H9 (cell line): ENCODE data around the gene PNKP. TPM values are rescaled to one million over a fixed set of nuclear protein-coding genes. Genes with fewer than 3 reads are reported as not detected.

Source experiments
- DNase-seq: peaks from one replicate; pipeline ENCODE4 v3.0.0-alpha.2; 2017
- H2AFZ ChIP-seq: one replicate; pipeline ENCODE4 v1.6.1; 2013; ENCODE audit warnings: mild to moderate bottlenecking, low read length, control low read depth, moderate library complexity
- H2AK5ac ChIP-seq: 2 replicates; pipeline ENCODE4 v1.6.1; 2013; ENCODE audit warnings: low read length, control low read depth, mixed read lengths; ENCODE audit not compliant: insufficient read length
- H2BK120ac ChIP-seq: one replicate; pipeline ENCODE4 v1.6.1; 2013; ENCODE audit warnings: low read depth, mild to moderate bottlenecking, low read length, control low read depth, inconsistent platforms; ENCODE audit not compliant: poor library complexity, severe bottlenecking
- H2BK12ac ChIP-seq: 2 replicates; pipeline ENCODE4 v1.6.1; 2013; ENCODE audit warnings: low read length, control low read depth, mixed read lengths, low read depth; ENCODE audit not compliant: insufficient read length
- H2BK15ac ChIP-seq: 2 replicates; pipeline ENCODE4 v1.6.1; 2013; ENCODE audit warnings: low read depth, low read length, control low read depth
- H2BK20ac ChIP-seq: one replicate; pipeline ENCODE4 v1.6.1; 2013; ENCODE audit warnings: low read depth, mild to moderate bottlenecking, low read length, control low read depth, inconsistent platforms; ENCODE audit not compliant: poor library complexity, severe bottlenecking
- H2BK5ac ChIP-seq: 2 replicates; pipeline ENCODE4 v1.6.1; 2013; ENCODE audit warnings: low read length, control low read depth, mixed read lengths; ENCODE audit not compliant: insufficient read length
- H3K14ac ChIP-seq: 2 replicates; pipeline ENCODE4 v1.6.1; 2013; ENCODE audit warnings: low read length, control low read depth; ENCODE audit not compliant: insufficient read depth
- H3K18ac ChIP-seq: 2 replicates; pipeline ENCODE4 v1.6.1; 2013; ENCODE audit warnings: low read depth, mild to moderate bottlenecking, mixed read lengths, low read length, control low read depth; ENCODE audit not compliant: insufficient read length
- H3K23ac ChIP-seq: 2 replicates; pipeline ENCODE4 v1.6.1; 2013; ENCODE audit warnings: low read length, control low read depth, mixed read lengths, low read depth; ENCODE audit not compliant: insufficient read length
- H3K23me2 ChIP-seq: 2 replicates; pipeline ENCODE4 v1.6.1; 2013; ENCODE audit warnings: low read depth, mild to moderate bottlenecking, mixed read lengths, low read length, control low read depth; ENCODE audit not compliant: insufficient read length, poor library complexity, severe bottlenecking
- H3K27ac ChIP-seq: 2 replicates; pipeline ENCODE4 v1.5.1; 2013; ENCODE audit warnings: low read length, control low read depth, mixed read lengths, low read depth; ENCODE audit not compliant: insufficient read length
- H3K27me3 ChIP-seq: 2 replicates; pipeline ENCODE4 v1.6.1; 2013; ENCODE audit warnings: low read length, control low read depth, inconsistent platforms; ENCODE audit not compliant: insufficient read depth
- H3K4ac ChIP-seq: 2 replicates; pipeline ENCODE4 v1.6.1; 2013; ENCODE audit warnings: low read depth, mild to moderate bottlenecking, control low read depth, inconsistent platforms, low read length, moderate library complexity
- H3K4me1 ChIP-seq: 2 replicates; pipeline ENCODE4 v1.6.1; 2013; ENCODE audit warnings: low read length, control low read depth, inconsistent platforms; ENCODE audit not compliant: insufficient read depth
- H3K4me2 ChIP-seq: 2 replicates; pipeline ENCODE4 v1.6.1; 2013; ENCODE audit warnings: low read length, control low read depth, mixed read lengths; ENCODE audit not compliant: insufficient read length, insufficient read depth
- H3K56ac ChIP-seq: 2 replicates; pipeline ENCODE4 v1.6.1; 2013; ENCODE audit warnings: low read depth, mild to moderate bottlenecking, mixed read lengths, low read length, control low read depth; ENCODE audit not compliant: insufficient read length
- H3K79me1 ChIP-seq: 2 replicates; pipeline ENCODE4 v1.6.1; 2013; ENCODE audit warnings: low read depth, mild to moderate bottlenecking, moderate library complexity, low read length, control low read depth, inconsistent platforms; ENCODE audit not compliant: insufficient read depth, poor library complexity, severe bottlenecking
- H3K79me2 ChIP-seq: 2 replicates; pipeline ENCODE4 v1.6.1; 2013; ENCODE audit warnings: low read length, control low read depth, inconsistent platforms; ENCODE audit not compliant: insufficient read depth
- H3K9ac ChIP-seq: 2 replicates; pipeline ENCODE4 v1.6.1; 2013; ENCODE audit warnings: low read length, control low read depth, mixed read lengths; ENCODE audit not compliant: insufficient read length; ENCODE audit errors: extremely low read depth
- H3K9me3 ChIP-seq: one replicate; pipeline ENCODE4 v1.6.1; 2013; ENCODE audit warnings: low read depth, low read length, inconsistent platforms; ENCODE audit not compliant: control insufficient read depth
- H3T11ph ChIP-seq: one replicate; pipeline ENCODE4 v1.6.1; 2013; ENCODE audit warnings: mild to moderate bottlenecking, low read length, control low read depth, inconsistent platforms
- H4K20me1 ChIP-seq: one replicate; pipeline ENCODE4 v1.6.1; 2013; ENCODE audit not compliant: control insufficient read depth, insufficient read length, insufficient read depth
- H4K5ac ChIP-seq: 2 replicates; pipeline ENCODE4 v1.6.1; 2013; ENCODE audit warnings: low read depth, mild to moderate bottlenecking, mixed read lengths, low read length, control low read depth; ENCODE audit not compliant: insufficient read length
- H4K8ac ChIP-seq: replicated peaks from 2 replicates; pipeline ENCODE4 v1.6.1; 2013; ENCODE audit warnings: low read length, control low read depth, mixed read lengths, low read depth; ENCODE audit not compliant: insufficient read length
- H4K91ac ChIP-seq: 2 replicates; pipeline ENCODE4 v1.6.1; 2013; ENCODE audit warnings: low read depth, mild to moderate bottlenecking, moderate library complexity, mixed read lengths, low read length, control low read depth; ENCODE audit not compliant: insufficient read length
- H3K27ac Mint-ChIP-seq, 3 experiments: 2 replicates in 2 of 3; 3 replicates in 1 of 3; pipeline ENCODE4 v1.8.0; 2020 to 2021; ENCODE audit warnings: mixed read lengths in 3 of 3, mild to moderate bottlenecking in 1 of 3, moderate library complexity in 1 of 3
- H3K27me3 Mint-ChIP-seq: 2 replicates; pipeline ENCODE4 v1.8.0; 2021; ENCODE audit warnings: low read depth, mild to moderate bottlenecking, moderate library complexity, mixed read lengths
- H3K36me3 Mint-ChIP-seq, 3 experiments: 2 replicates in 2 of 3; 3 replicates in 1 of 3; pipeline ENCODE4 v1.8.0; 2020 to 2021; ENCODE audit warnings: low read depth in 3 of 3, mixed read lengths in 3 of 3; ENCODE audit not compliant: insufficient read depth in 1 of 3
- H3K4me1 Mint-ChIP-seq, 2 experiments: 2 replicates each; pipeline ENCODE4 v1.8.0; 2020; ENCODE audit warnings: mixed read lengths in 2 of 2
- H3K4me3 Mint-ChIP-seq, 2 experiments: 2 replicates in 1 of 2; 3 replicates in 1 of 2; pipeline ENCODE4 v1.8.0; 2020 to 2021; ENCODE audit warnings: mild to moderate bottlenecking in 2 of 2, mixed read lengths in 2 of 2, moderate library complexity in 1 of 2
- H3K9me3 Mint-ChIP-seq, 2 experiments: 2 replicates in 1 of 2; 3 replicates in 1 of 2; pipeline ENCODE4 v1.8.0; 2020; ENCODE audit warnings: mild to moderate bottlenecking in 2 of 2, mixed read lengths in 2 of 2, moderate library complexity in 1 of 2
- WGBS: extraction: QIAGEN DNeasy Blood & Tissue Kit; methylation state at CpG from one replicate; pipeline ENCODE4 v1.1.7; 2013; ENCODE audit warnings: missing lambda C conversion rate, low lambda C conversion rate, mixed read lengths; ENCODE audit not compliant: insufficient read length; ENCODE audit errors: extremely low coverage; 5-methylcytosine and 5-hydroxymethylcytosine counted together
- total RNA-seq: library from RNA; stranded (reverse); gene quantifications from 2 replicates; pipeline ENCODE4 v1.2.1, GENCODE V29; 2021
- TF ChIP-seq, protein P1 (sequence below): fragments of 200-600 bp; sonication (generic); conservative IDR thresholded peaks from 3 replicates; pipeline ENCODE4 v1.8.0; 2021; ENCODE audit warnings: antibody characterized with exemption, mild to moderate bottlenecking

The PNKP gene
- total RNA-seq, 1 experiment from 2014 or later = 157 TPM

DNA sequence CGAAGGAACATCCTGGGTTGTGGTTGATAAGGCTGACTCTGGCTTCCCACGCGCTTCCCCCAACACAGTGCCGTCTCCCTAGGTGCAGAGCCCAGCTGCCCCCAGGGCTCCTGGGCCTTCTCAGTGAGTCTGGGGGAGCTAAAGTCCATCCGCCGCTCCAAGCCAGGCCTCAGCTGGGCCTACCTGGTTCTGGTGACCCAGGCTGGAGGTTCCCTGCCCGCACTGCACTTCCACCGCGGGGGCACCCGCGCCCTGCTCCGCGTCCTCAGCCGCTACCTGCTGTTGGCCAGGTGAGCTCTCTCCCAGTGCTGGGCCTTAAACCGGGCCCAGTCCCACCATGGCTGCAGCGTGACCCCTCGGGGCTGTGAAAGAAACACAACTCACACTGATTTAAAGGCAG is 13.8 kb upstream of the PNKP start:
- no peak overlapping the region for H3T11ph ChIP-seq
- H3K27ac ChIP-seq = no peak overlapping the region
- no peak overlapping the region for H3K9ac ChIP-seq
- Mint-ChIP-seq H3K36me3 (peaks cover 53 to 67% (median 67%) of the 10 kb centered on the region in 3 experiments), H3K4me3 (no peak overlapping the region; a peak in 1 of 5 replicates), H3K27me3 (no peaks in the 10 kb centered on the region), H3K4me1 (peaks cover 11 to 16% of the 10 kb centered on the region in 2 experiments), H3K27ac (no peak overlapping the region), H3K9me3 (no peaks in the 10 kb centered on the region)
- H3K56ac ChIP-seq = no peak overlapping the region
- no peak overlapping the region for H2BK12ac ChIP-seq
- DNase-seq = no peak
- no peak overlapping the region for H2BK20ac ChIP-seq
- no peak overlapping the region for H2BK120ac ChIP-seq
- TF ChIP-seq, protein P1, sequence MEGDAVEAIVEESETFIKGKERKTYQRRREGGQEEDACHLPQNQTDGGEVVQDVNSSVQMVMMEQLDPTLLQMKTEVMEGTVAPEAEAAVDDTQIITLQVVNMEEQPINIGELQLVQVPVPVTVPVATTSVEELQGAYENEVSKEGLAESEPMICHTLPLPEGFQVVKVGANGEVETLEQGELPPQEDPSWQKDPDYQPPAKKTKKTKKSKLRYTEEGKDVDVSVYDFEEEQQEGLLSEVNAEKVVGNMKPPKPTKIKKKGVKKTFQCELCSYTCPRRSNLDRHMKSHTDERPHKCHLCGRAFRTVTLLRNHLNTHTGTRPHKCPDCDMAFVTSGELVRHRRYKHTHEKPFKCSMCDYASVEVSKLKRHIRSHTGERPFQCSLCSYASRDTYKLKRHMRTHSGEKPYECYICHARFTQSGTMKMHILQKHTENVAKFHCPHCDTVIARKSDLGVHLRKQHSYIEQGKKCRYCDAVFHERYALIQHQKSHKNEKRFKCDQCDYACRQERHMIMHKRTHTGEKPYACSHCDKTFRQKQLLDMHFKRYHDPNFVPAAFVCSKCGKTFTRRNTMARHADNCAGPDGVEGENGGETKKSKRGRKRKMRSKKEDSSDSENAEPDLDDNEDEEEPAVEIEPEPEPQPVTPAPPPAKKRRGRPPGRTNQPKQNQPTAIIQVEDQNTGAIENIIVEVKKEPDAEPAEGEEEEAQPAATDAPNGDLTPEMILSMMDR = no peak
- H3K4ac ChIP-seq = no peak overlapping the region
- H2AFZ ChIP-seq = no peak overlapping the region
- H3K79me1 ChIP-seq = no peaks in the 10 kb centered on the region
- H3K79me2 ChIP-seq = no peaks in the 10 kb centered on the region
- no peak overlapping the region for H2AK5ac ChIP-seq
- H3K14ac ChIP-seq = no peak overlapping the region
- peaks cover 6% of the 10 kb centered on the region for H3K23me2 ChIP-seq
- no peaks in the 10 kb centered on the region for H3K27me3 ChIP-seq
- H2BK5ac ChIP-seq = no peak overlapping the region
- no peak overlapping the region for H4K8ac ChIP-seq
- H3K4me2 ChIP-seq = no peak overlapping the region
- H2BK15ac ChIP-seq = no peak overlapping the region
- H4K91ac ChIP-seq = no peak overlapping the region
- no peaks in the 10 kb centered on the region for H4K20me1 ChIP-seq
- H3K23ac ChIP-seq = no peak overlapping the region
- H3K18ac ChIP-seq = no peak overlapping the region
- no CpG with 5 or more reads among the region's 17 CpGs for WGBS
- H3K9me3 ChIP-seq = no peaks in the 10 kb centered on the region
- H4K5ac ChIP-seq = no peak overlapping the region
- no peaks in the 10 kb centered on the region for H3K4me1 ChIP-seq
